Measurements from ENCODE around the gene MARVELD2.
"Not testable (repeated sequence)": the region's sequence is repeated elsewhere in the genome, so short reads cannot be mapped to it uniquely, and the experiment has no call there.

DNA sequence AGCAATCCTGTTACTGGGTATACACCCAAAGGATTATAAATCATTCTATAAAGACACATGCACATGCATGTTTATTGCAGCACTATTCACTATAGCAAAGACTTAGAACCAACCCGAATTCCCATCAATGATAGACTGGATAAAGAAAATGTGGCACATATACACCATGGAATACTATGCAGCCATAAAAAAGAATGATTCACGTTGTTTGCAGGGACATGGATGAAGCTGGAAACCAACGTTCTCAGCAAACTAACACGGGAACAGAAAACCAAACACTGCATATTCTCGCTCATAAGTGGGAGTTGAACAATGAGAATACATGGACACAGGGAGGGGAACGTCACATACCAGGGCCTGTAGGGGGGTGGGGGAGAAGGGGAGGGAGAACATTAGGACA is 56.6 kb downstream of the MARVELD2 start:
- not testable (repeated sequence) for TF ChIP-seq CTCF (IDR thresholded peaks at IDR 0.05); EZH2 (IDR thresholded peaks at IDR 0.05; ENCODE audit: borderline replicate concordance, insufficient read depth, low read depth, low read length, poor library complexity, severe bottlenecking)

Measured in B cell (primary cell).